Anterior cingulate cortex (tissue), 58 donors: ENCODE measurements around the gene AQR.
A peak's percentile ranks its signal among the peaks of the same experiment; 100 is the strongest.

ENCODE experiments used
- DNase-seq, 58 donors: peaks; one replicate each; lab custom pipeline; 2025; lab: John Stamatoyannopoulos, UW

AQR gene

DNA sequence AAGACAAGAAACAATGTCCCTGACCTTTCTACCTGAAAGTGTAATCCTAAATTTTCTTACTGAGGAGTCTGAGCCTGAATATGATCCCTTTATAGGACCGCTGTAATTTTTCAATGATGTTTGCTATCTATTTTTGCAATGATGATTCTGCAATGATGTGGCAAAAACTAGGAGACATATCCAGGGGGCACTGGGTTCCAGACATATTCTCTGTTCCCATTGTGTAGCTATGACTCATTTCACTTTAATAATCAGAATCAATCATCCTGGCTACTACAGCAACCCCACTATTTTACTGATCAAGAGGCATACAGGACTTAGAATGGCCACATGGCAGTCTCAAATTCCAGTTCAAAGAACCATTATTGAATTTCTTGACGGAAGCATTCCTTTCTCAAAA, 85.9 kb downstream of the AQR start:
- no peak for DNase-seq

GRCh38 chr15:34883042-34883441, 86.5 kb downstream of the AQR start:
- no peak for DNase-seq

DNA sequence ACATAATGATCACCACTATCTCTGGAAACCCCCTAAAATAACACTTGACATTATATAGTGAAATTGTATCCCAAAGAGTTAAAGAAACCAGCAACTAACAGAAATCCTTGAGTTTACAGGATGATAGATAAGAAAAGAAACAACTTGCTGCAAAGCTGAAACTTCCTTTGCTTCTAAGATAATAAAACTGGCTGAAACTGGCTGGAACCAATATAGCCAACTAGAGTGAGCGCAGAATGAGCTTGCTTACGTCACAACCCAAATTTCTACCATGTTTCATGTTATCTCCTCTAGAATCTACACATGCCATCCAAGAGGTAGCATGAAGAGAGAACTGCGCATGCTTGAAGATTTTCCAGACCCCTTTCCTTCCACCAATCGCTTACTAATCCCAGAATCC, 90.4 kb downstream of the AQR start:
- no peak for DNase-seq

DNA sequence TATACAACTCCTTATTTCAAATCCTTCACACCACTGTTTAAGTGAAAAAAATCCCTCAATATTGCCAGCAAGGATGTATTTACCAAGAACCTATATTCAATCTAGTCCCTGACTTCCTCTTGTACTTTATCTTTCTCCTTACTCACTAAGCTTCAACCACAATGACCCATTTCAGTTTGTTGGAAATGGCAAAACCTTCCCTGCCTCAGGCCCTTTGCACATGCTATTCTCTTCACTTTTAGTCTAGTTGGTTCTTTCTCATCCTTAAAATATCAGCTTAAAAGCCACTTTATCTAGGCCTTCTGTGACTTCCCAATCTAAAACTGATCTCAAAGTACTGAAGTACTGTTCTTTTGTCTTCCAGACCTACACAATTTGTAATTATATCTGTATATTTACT, 92.9 kb downstream of the AQR start:
- DNase-seq, result no peak

DNA sequence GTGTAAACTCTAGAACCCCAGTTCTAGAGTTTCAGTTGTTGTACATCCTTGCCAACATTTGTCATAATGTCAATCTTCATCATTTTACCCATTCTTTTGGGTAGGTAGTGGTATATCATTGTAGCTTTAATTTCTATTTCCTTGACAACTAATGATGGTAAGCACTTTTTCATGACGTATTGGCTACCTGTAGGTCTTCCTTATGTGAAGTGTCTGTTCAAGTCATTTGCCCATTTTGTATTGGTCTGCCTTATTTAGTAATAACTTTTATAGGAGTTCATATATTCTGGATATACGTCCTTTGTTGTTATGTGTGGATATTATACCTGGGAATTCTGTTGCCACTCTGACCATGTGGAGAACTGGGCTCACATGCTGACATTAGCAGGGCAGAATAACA, 100.4 kb downstream of the AQR start:
- no peak for DNase-seq

DNA sequence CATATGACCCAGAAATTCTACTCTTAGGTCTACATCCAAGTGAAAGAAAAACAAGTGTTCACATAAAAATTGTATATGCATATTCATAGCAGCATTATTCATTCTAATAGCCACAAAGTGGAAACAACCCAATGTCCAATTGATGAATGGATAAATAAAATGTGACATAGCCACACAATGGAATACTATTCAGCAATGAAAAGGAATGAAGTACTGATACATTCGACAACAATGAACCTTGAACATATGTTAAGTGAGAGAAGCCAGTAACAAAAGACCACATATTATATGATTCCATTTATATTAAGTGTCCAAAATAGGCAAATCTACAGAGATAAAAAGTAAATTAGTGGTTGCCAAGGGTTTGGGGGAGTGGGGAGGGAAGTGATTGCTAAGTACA, 104.0 kb downstream of the AQR start:
- no peak for DNase-seq

DNA sequence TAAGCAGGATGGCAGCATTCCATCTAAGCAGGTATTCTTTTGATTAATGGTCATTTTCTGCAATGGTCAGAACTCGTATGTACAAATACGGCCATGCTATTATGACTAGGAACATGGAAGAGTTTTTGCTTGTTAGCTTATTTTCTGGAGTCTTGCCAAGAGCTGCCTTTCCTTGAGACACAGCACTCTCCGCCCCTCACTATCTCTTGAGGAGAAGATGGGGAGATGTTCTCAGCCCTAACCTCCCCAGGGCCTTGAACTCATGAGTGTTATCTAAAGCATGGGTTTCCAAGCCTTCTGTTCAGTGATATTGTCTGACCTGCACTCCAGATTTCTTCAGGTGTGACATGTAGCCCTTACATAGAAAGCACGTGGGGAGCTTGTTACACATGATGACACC, 108.3 kb downstream of the AQR start:
- no peak for DNase-seq

DNA sequence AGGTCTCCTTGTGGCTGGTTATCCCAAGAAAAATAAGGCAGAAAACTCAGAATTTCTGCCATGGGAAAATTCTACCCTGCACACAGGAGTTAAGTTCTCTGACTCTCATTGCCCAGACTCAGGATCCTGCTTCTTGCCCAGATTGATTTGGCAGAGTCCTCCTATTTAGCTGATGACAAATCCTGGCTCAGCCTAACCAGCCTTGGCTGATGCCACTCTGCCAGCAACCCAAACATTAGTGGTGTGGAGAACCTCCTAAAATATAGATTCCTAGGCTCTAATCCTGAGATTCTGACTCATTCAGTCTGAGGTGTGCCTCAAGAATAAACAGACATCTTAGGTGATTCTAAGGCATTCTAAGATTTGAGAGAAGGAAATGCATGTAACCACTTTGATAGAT, 113.6 kb downstream of the AQR start:
- peak in 40 of 58 donors; percentile 3 to 80 (median 24) for DNase-seq

GRCh38 chr15:34855413-34855812, 114.1 kb downstream of the AQR start:
- no peak for DNase-seq

DNA sequence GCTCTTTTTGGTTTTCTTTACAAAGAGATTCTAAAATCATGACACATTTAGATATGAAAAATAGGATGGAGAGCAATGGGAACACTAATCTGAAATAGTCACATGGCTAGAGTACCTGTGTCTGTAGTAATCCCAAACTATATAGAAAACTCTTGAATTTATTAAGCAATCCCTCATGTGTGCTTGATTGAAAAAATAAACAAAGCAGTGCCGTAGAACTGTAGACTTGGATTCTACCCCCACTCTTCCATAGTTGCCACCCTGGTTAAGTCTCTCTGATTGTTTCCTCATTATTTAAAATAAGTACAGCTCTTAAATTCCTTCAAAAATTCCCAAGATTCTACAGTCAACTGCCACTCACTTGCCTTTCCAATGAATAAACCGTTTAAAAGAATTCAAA, 115.3 kb downstream of the AQR start:
- DNase-seq, result no peak

- DNase-seq, result no peak
Measured at GRCh38 chr15:34853001-34853758, 116.4 kb downstream of the AQR start.

- no peak for DNase-seq
Measured at GRCh38 chr15:34851751-34852150, 117.8 kb downstream of the AQR start.

GRCh38 chr15:34851007-34851406, 118.5 kb downstream of the AQR start:
- no peak for DNase-seq

GRCh38 chr15:34850121-34850520, 119.4 kb downstream of the AQR start:
- no peak for DNase-seq

GRCh38 chr15:34849364-34849959, 120.1 kb downstream of the AQR start:
- DNase-seq, result no peak

GRCh38 chr15:34847598-34847997, 121.9 kb downstream of the AQR start:
- DNase-seq, result no peak

DNA sequence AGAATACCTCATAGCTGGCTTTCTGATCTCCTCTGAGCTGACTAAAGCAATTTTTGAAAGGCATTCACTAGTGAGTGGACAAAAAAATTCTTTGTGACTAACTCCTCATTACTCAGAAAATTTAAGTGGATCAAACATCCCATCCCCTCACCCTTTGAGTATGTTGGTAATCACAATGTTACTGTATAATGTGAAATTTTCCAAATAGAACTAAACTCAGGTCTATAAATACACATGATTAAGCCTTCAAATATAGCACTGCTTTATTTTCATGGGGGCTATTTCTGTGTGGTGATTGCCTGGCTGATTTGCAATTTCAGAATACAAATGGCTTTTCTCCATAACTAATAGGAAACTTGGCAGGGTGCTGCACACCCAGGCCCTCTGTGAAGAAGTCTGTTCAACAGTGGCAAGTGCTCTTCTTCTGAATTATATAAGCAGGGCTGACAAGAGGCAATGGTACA, 128.2 kb downstream of the AQR start:
- peak in 2 of 58 donors; percentile 2 for DNase-seq

GRCh38 chr15:34838282-34838681, 131.3 kb downstream of the AQR start:
- no peak for DNase-seq

DNA sequence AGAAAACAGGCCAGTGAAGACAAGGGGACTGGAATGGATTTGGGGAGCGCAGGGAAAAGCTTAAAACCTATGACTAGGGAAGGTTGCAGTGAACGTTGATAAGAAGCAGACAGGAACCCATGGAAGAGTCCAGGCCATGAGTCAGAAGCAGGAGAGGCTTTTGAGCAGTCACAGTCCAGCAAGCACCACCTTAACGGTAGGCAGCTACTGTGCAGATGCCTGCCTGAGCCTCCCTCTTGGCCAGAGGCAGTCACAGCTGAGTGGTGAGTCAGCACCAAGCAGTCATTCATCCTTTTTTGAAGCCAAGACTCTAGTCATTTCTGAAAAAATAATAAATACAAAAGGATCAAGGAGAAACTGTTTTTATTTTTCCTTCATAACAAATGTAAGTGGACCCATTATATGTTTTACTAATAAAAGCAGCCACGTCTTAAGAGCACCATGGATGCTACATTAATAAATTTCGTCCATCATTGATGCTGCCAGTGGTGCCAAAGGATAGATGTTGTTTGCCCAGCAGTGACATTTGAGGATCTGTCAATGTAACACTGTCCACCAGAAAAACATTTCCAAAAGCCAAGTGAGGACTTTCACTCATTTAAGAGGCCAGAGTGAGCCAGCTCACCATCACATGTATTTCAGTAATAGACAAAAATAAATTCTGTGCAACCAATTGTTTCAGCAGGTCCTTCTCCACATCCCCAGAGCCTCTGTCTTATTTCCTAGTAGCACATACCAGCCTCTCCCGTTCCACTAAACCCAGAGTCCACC, 132.1 kb downstream of the AQR start:
- DNase-seq, result no peak

DNA sequence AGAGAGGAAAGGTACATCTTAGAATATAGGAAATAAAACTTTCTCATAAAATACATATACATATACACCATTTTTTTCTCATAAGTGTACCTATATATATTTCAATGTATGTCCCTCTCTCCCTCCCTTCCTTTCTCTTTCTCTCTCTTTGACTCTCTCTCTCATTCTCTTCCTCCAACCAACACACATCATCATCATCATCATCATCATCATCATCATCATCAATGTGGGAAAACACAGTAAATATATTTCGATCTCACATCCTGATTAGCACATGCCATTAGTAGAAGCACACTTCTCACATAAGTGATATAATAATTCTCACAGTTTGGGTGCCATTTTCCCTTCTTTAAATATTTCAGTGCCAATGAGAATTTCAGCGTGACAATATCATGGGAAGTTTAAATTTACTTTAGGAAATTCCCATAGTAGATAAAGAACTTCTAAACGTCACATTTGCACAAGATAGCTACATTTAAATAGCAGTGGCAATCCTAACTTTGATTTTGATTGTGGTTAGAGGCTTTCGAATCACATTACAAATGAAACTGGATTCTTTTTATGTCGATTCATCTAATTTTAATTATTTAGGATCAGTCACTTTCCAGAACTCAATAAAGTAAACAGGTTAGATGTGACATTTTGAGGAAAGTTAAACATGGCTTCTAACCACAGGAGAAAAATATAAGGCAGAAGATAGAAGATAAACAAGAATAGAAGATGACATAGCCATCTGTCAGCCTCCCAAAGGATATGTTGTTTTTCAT, 141.2 kb downstream of the AQR start:
- DNase-seq, result no peak

- no peak for DNase-seq
Measured at GRCh38 chr15:34821831-34822230, 147.7 kb downstream of the AQR start.
